Measurements from ENCODE around the gene COX4I1. TPM values are rescaled to one million over a fixed set of nuclear protein-coding genes. Genes with fewer than 3 reads are reported as not detected.

Gene COX4I1
- total RNA-seq, 1 experiment from 2014 or later, result 506 TPM

GRCh38 chr16:85819771-85820170 is 20.3 kb downstream of the COX4I1 start:
- Histone ChIP-seq H2BK120ac (ENCODE audit: low read depth, low read length, poor library complexity, severe bottlenecking) (no peak overlapping the region), H3K23me2 (ENCODE audit: insufficient read length, low read depth, low read length, poor library complexity, severe bottlenecking) (no peaks in the 10 kb centered on the region), H2AFZ (ENCODE audit: low read length) (no peak overlapping the region), H2BK12ac (ENCODE audit: insufficient read length, low read depth, low read length) (no peak overlapping the region), H2AK5ac (ENCODE audit: insufficient read length, low read length) (no peak overlapping the region), H3K4ac (ENCODE audit: low read depth, low read length) (no peak overlapping the region), H4K20me1 (ENCODE audit: control insufficient read depth, insufficient read depth, insufficient read length) (no peaks in the 10 kb centered on the region), H3K27ac (ENCODE audit: insufficient read length, low read depth, low read length) (no peak overlapping the region), H3K79me2 (ENCODE audit: insufficient read depth, low read length) (no peaks in the 10 kb centered on the region), H2BK15ac (ENCODE audit: low read depth, low read length) (no peak overlapping the region), H3K9me3 (ENCODE audit: control insufficient read depth, low read depth, low read length) (no peaks in the 10 kb centered on the region), H3K14ac (ENCODE audit: insufficient read depth, low read length) (no peak overlapping the region), H3K27me3 (ENCODE audit: insufficient read depth, low read length) (no peaks in the 10 kb centered on the region), H3K9ac (ENCODE audit: extremely low read depth, insufficient read length, low read length) (no peak overlapping the region), H4K5ac (ENCODE audit: insufficient read length, low read depth, low read length) (no peak overlapping the region), H3K4me2 (ENCODE audit: insufficient read depth, insufficient read length, low read length) (no peak overlapping the region), H2BK20ac (ENCODE audit: low read depth, low read length, poor library complexity, severe bottlenecking) (no peak overlapping the region), H3K18ac (ENCODE audit: insufficient read length, low read depth, low read length) (no peak overlapping the region), H3K4me1 (ENCODE audit: insufficient read depth, low read length) (no peaks in the 10 kb centered on the region), H3K23ac (ENCODE audit: insufficient read length, low read depth, low read length) (no peak overlapping the region), H4K91ac (ENCODE audit: insufficient read length, low read depth, low read length) (no peak overlapping the region), H4K8ac (replicated peaks; ENCODE audit: insufficient read length, low read depth, low read length) (no peak overlapping the region), H3K56ac (ENCODE audit: insufficient read length, low read depth, low read length) (no peak overlapping the region), H2BK5ac (ENCODE audit: insufficient read length, low read length) (no peak overlapping the region), H3T11ph (ENCODE audit: low read length) (no peak overlapping the region), H3K79me1 (ENCODE audit: insufficient read depth, low read depth, low read length, poor library complexity, severe bottlenecking) (no peaks in the 10 kb centered on the region)
- peaks cover 36% of the 10 kb centered on the region for H3K27me3 Mint-ChIP-seq (ENCODE audit: low read depth)
- DNase-seq, result no peak
- H3K27ac Mint-ChIP-seq, result no peak overlapping the region
- no peak overlapping the region for H3K4me3 Mint-ChIP-seq
- no peaks in the 10 kb centered on the region for H3K9me3 Mint-ChIP-seq
- peaks cover 3 to 4% of the 10 kb centered on the region in 2 experiments for H3K4me1 Mint-ChIP-seq
- H3K36me3 Mint-ChIP-seq (ENCODE audit: insufficient read depth in 1 of 3, low read depth in 3 of 3), result no peaks in the 10 kb centered on the region
- no peak for TF ChIP-seq CTCF (conservative IDR thresholded peaks at IDR 0.05)
- WGBS (ENCODE audit: extremely low coverage, insufficient read length, low lambda C conversion rate), result no CpG with 5 or more reads among the region's 6 CpGs

All from H9 (cell line).